ENCODE measurements around the gene CADM1.

The CADM1 gene

GRCh38 chr11:115244758-115245157 lies 259.5 kb downstream of the CADM1 start:
- in situ Hi-C loops (cut with HindIII; ENCODE audit: low sequenced_read_pairs), result no loop called here
- no peak for TF ChIP-seq CTCF (IDR thresholded peaks at IDR 0.05; ENCODE audit: low read depth, low read length, missing control alignments)
- no peak for DNase-seq (ENCODE audit: low read depth)
- no peak overlapping the region for H3K4me3 ChIP-seq (ENCODE audit: low read depth, low read length)

GRCh38 chr11:115244296-115244695 lies 259.9 kb downstream of the CADM1 start:
- in situ Hi-C loops (cut with HindIII; ENCODE audit: low sequenced_read_pairs), result no loop called here
- H3K4me3 ChIP-seq (ENCODE audit: low read depth, low read length), result no peak overlapping the region
- TF ChIP-seq CTCF (IDR thresholded peaks at IDR 0.05; ENCODE audit: low read depth, low read length, missing control alignments), result no peak
- no peak for DNase-seq (ENCODE audit: low read depth)

DNA sequence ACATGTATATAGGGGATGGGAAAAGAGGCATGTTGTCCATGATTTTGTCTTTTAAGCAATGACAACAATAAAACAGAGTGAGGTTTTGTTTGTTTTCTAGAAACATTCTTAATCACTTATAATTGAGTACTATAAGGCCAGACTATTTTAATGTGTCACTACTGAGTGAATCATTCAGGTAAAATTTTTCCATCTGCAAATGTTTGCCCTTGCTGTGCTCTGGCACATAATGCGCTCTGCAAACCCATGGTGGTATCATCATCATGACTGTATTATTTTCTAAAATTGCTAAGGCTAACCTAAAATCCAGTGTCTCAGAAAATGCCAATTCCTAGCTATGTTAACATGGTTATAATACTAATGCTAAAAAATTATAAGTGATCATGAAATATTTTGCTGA lies 261.2 kb downstream of the CADM1 start:
- no peak for DNase-seq (ENCODE audit: low read depth)
- in situ Hi-C loops (cut with HindIII; ENCODE audit: low sequenced_read_pairs), result no loop called here

DNA sequence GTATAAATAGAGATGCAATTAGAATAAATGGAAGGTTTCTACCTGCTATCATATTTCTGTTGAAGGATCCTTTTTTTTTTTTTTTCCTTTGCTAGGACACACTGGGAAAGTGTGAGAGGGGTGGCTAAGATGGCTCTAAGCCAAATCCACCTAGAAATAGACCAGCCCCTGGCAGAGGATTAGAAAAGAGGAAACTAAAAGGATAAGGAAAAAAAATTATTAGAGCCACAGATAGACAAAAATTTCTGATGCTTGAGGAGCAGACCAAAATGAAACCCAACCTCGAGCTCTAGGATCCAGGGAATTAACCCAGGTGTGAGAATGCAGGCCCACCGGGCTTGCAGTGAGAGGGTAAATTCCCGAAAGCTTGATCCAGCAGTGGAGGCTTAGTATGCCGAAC lies 262.3 kb downstream of the CADM1 start:
- DNase-seq (ENCODE audit: low read depth), result no peak
- in situ Hi-C loops (cut with HindIII; ENCODE audit: low sequenced_read_pairs), result no loop called here
- no peak overlapping the region for H3K4me3 ChIP-seq (ENCODE audit: low read depth, low read length)
- TF ChIP-seq CTCF (IDR thresholded peaks at IDR 0.05; ENCODE audit: low read depth, low read length, missing control alignments), result no peak

More for the DNA sequence above, 261.2 kb downstream of the CADM1 start:
- TF ChIP-seq CTCF (IDR thresholded peaks at IDR 0.05; ENCODE audit: low read depth, low read length, missing control alignments), result no peak
- no peak overlapping the region for H3K4me3 ChIP-seq (ENCODE audit: low read depth, low read length)

- no peak for TF ChIP-seq CTCF (IDR thresholded peaks at IDR 0.05; ENCODE audit: low read depth, low read length, missing control alignments)
- in situ Hi-C loops (cut with HindIII; ENCODE audit: low sequenced_read_pairs), result no loop called here
- DNase-seq (ENCODE audit: low read depth), result no peak
- H3K4me3 ChIP-seq (ENCODE audit: low read depth, low read length), result no peak overlapping the region
These were observed 265.4 kb downstream of the CADM1 start for GRCh38 chr11:115238791-115239190.

- TF ChIP-seq CTCF (IDR thresholded peaks at IDR 0.05; ENCODE audit: low read depth, low read length, missing control alignments), result no peak
- H3K4me3 ChIP-seq (ENCODE audit: low read depth, low read length), result no peak overlapping the region
- in situ Hi-C loops (cut with HindIII; ENCODE audit: low sequenced_read_pairs), result no loop called here
- no peak for DNase-seq (ENCODE audit: low read depth)
These were observed 266.1 kb downstream of the CADM1 start for GRCh38 chr11:115238086-115238485.

DNA sequence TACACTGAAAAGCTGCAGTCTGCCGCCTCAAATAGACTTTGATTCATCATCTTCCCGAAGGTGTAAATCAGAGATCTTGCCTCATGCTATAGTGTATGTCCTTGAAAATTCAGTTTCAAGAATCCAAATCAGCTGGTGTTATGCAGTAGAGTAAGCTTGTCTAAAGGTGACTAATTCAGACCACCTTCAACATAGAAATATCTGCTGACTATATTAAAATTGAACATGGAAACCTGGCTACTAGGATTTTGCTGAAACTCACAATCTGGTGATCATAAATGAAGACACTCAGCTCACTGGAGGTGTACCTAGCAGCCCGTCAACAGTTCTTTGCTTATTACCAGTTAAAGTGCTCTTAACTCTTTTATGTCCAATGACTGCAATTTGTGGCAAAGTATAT lies 266.6 kb downstream of the CADM1 start:
- in situ Hi-C loops (cut with HindIII; ENCODE audit: low sequenced_read_pairs), result no loop called here
- TF ChIP-seq CTCF (IDR thresholded peaks at IDR 0.05; ENCODE audit: low read depth, low read length, missing control alignments), result no peak

More for the DNA sequence above, 266.6 kb downstream of the CADM1 start:
- H3K4me3 ChIP-seq (ENCODE audit: low read depth, low read length), result no peak overlapping the region
- no peak for DNase-seq (ENCODE audit: low read depth)

All from astrocyte of the cerebellum (primary cell).